HEK293T (cell line): ENCODE results near the gene STARD9.

Experiments used
- PKNOX1 ChIP-seq: fragments of 450-650 bp; IDR thresholded peaks from 2 replicates; pipeline ENCODE4 v1.6.1; 2016
- SP1 ChIP-seq: fragments of 450-650 bp; IDR thresholded peaks from 2 replicates; pipeline ENCODE4 v1.6.1; 2017

GRCh38 chr15:42558739-42559138 is 16.7 kb upstream of the STARD9 start:
- TF ChIP-seq PKNOX1 (no peak), SP1 (no peak)
